H1 (cell line): Measurements from ENCODE around the gene PAX7. TPM values are rescaled to one million over a fixed set of nuclear protein-coding genes. Genes with fewer than 3 reads are reported as not detected.

Experiments used
- CTCF ChIA-PET: fragments of 300-600 bp; sonication (Branson Sonifier 250); formaldehyde crosslinking; loops from one replicate; lab custom pipeline; 2021; ENCODE audit not compliant: partially characterized antibody; lab: Charles Lee
- POLR2A ChIA-PET: fragments of 300-600 bp; sonication (Branson Sonifier 250); formaldehyde crosslinking; loops from one replicate; lab custom pipeline; 2021; ENCODE audit warnings: inconsistent platforms; ENCODE audit not compliant: partially characterized antibody; lab: Charles Lee
- DNase-seq, 2 experiments: peaks; one replicate each; pipeline versions ENCODE4 v3.0.0 to v3.0.0-alpha.2; 2010 to 2022; ENCODE audit warnings: low spot score in 2 of 2, low read depth in 1 of 2, mixed read lengths in 1 of 2
- FAIRE-seq: peaks from 2 replicates; lab custom pipeline; 2011; peaks lifted over from hg19 to GRCh38; lab: Jason Lieb, UNC
- H2AFZ ChIP-seq: 2 replicates; pipeline ENCODE4 v1.8.1; 2012; ENCODE audit warnings: low read length, inconsistent platforms
- H2AK5ac ChIP-seq: 2 replicates; pipeline ENCODE4 v1.6.1; 2013; ENCODE audit warnings: low read depth, low read length
- H2BK120ac ChIP-seq: replicated peaks from 2 replicates; pipeline ENCODE3; 2013; ENCODE audit warnings: low read depth, low read length, inconsistent platforms
- H2BK12ac ChIP-seq: 2 replicates; pipeline ENCODE4 v1.6.1; 2013; ENCODE audit warnings: low read depth, low read length
- H2BK15ac ChIP-seq: 2 replicates; pipeline ENCODE4 v1.6.1; 2013; ENCODE audit warnings: low read length
- H2BK20ac ChIP-seq: 2 replicates; pipeline ENCODE4 v1.6.1; 2013; ENCODE audit warnings: low read length
- H2BK5ac ChIP-seq: 2 replicates; pipeline ENCODE4 v1.6.1; 2013; ENCODE audit warnings: low read depth, low read length
- H3K14ac ChIP-seq: 2 replicates; pipeline ENCODE4 v1.6.1; 2013; ENCODE audit warnings: inconsistent platforms; ENCODE audit not compliant: insufficient read length
- H3K18ac ChIP-seq: 2 replicates; pipeline ENCODE4 v1.6.1; 2013; ENCODE audit warnings: low read length; ENCODE audit errors: extremely low read depth
- H3K23ac ChIP-seq: 2 replicates; pipeline ENCODE4 v1.6.1; 2013; ENCODE audit warnings: inconsistent platforms; ENCODE audit not compliant: insufficient read length
- H3K23me2 ChIP-seq: 2 replicates; pipeline ENCODE4 v1.6.1; 2013; ENCODE audit warnings: low read depth, low read length
- H3K27ac ChIP-seq: 2 replicates; pipeline ENCODE4 v1.6.1; 2011; ENCODE audit warnings: low read depth, low read length, inconsistent platforms
- H3K27me3 ChIP-seq, 4 experiments: replicated peaks in 1 of 4; 1 replicate in 1 of 4; 2 replicates in 3 of 4; pipeline versions ENCODE4 v1.6.1 to v1.8.1; 2011 to 2013; ENCODE audit warnings: low read length in 3 of 4, mild to moderate bottlenecking in 3 of 4, inconsistent platforms in 2 of 4, mixed read lengths in 2 of 4, moderate library complexity in 1 of 4; ENCODE audit not compliant: control insufficient read depth in 3 of 4, insufficient read depth in 3 of 4; ENCODE audit errors: extremely low read depth in 1 of 4
- H3K36me3 ChIP-seq, 4 experiments: 2 replicates each; pipeline versions ENCODE4 v1.6.1 to v1.8.1; 2011 to 2013; ENCODE audit warnings: mild to moderate bottlenecking in 4 of 4, low read length in 3 of 4, moderate library complexity in 2 of 4, control low read depth in 1 of 4, inconsistent platforms in 1 of 4; ENCODE audit not compliant: insufficient read depth in 4 of 4, control insufficient read depth in 2 of 4
- H3K4ac ChIP-seq: replicated peaks from 2 replicates; pipeline ENCODE3; 2013; ENCODE audit warnings: low read length, low read depth, mixed read lengths, inconsistent platforms; ENCODE audit not compliant: insufficient read length
- H3K4me1 ChIP-seq, 4 experiments: replicated peaks in 1 of 4; 1 replicate in 1 of 4; 2 replicates in 3 of 4; pipeline versions ENCODE4 v1.6.1 to v1.8.1; 2011 to 2013; ENCODE audit warnings: low read length in 3 of 4, inconsistent platforms in 2 of 4, mixed read lengths in 1 of 4; ENCODE audit not compliant: insufficient read depth in 4 of 4, control insufficient read depth in 3 of 4
- H3K4me2 ChIP-seq, 2 experiments: 2 replicates each; pipeline versions ENCODE4 v1.6.1 to v1.8.1; 2011 to 2013; ENCODE audit warnings: low read depth in 2 of 2, low read length in 2 of 2, control low read depth in 1 of 2, inconsistent platforms in 1 of 2, mild to moderate bottlenecking in 1 of 2; ENCODE audit not compliant: insufficient read depth in 1 of 2
- H3K4me3 ChIP-seq, 4 experiments: fragments of 200-600, 300-600 bp in 1 of 4; sonication (generic), shearing (Covaris generic), sonication (Bioruptor Twin) in 1 of 4; 2 replicates each; pipeline versions ENCODE4 v1.5.1 to v1.8.1; 2011 to 2016; ENCODE audit warnings: low read length in 4 of 4, low read depth in 3 of 4, control low read depth in 2 of 4, inconsistent platforms in 2 of 4, mild to moderate bottlenecking in 2 of 4, mixed read lengths in 1 of 4, moderate library complexity in 1 of 4; ENCODE audit not compliant: insufficient read depth in 2 of 4; ENCODE audit errors: extremely low read depth in 1 of 4
- H3K56ac ChIP-seq: replicated peaks from 2 replicates; pipeline ENCODE3; 2013; ENCODE audit warnings: low read depth, mild to moderate bottlenecking, mixed read lengths, low read length, inconsistent platforms; ENCODE audit not compliant: insufficient read length
- H3K79me1 ChIP-seq: 2 replicates; pipeline ENCODE4 v1.6.1; 2013; ENCODE audit warnings: low read depth, low read length, control low read depth
- H3K79me2 ChIP-seq, 2 experiments: 2 replicates each; pipeline versions ENCODE4 v1.6.1 to v1.8.1; 2012 to 2013; ENCODE audit warnings: low read length in 2 of 2, mild to moderate bottlenecking in 2 of 2, inconsistent platforms in 1 of 2; ENCODE audit not compliant: insufficient read depth in 2 of 2, control insufficient read depth in 1 of 2
- H3K9ac ChIP-seq, 4 experiments: replicated peaks in 1 of 4; 1 replicate in 1 of 4; 2 replicates in 3 of 4; pipeline versions ENCODE4 v1.6.1 to v1.8.1; 2011 to 2013; ENCODE audit warnings: low read depth in 3 of 4, low read length in 3 of 4, control low read depth in 2 of 4, mild to moderate bottlenecking in 2 of 4, moderate library complexity in 2 of 4, inconsistent platforms in 1 of 4; ENCODE audit errors: extremely low read depth in 1 of 4
- H3K9me3 ChIP-seq, 2 experiments: 2 replicates each; pipeline versions ENCODE4 v1.6.1 to v1.8.1; 2012 to 2013; ENCODE audit warnings: mild to moderate bottlenecking in 2 of 2, moderate library complexity in 2 of 2, control low read depth in 1 of 2, inconsistent platforms in 1 of 2, low read depth in 1 of 2, low read length in 1 of 2, mixed read lengths in 1 of 2; ENCODE audit not compliant: insufficient read depth in 2 of 2
- H4K20me1 ChIP-seq, 2 experiments: replicated peaks in 1 of 2; 2 replicates each; pipeline versions ENCODE3 to v1.8.1; 2011 to 2013; ENCODE audit warnings: inconsistent platforms in 2 of 2, low read length in 2 of 2, mild to moderate bottlenecking in 1 of 2; ENCODE audit not compliant: insufficient read depth in 2 of 2, control insufficient read depth in 1 of 2
- H4K5ac ChIP-seq: 2 replicates; pipeline ENCODE4 v1.6.1; 2013; ENCODE audit warnings: low read length, low read depth, mixed read lengths, inconsistent platforms; ENCODE audit not compliant: insufficient read length
- H4K8ac ChIP-seq: 2 replicates; pipeline ENCODE4 v1.8.0; 2013; ENCODE audit warnings: mild to moderate bottlenecking, moderate library complexity, low read length, inconsistent platforms; ENCODE audit not compliant: insufficient read depth; ENCODE audit errors: extremely low read depth
- H4K91ac ChIP-seq: replicated peaks from 2 replicates; pipeline ENCODE3; 2013; ENCODE audit warnings: low read length, mixed read lengths, inconsistent platforms; ENCODE audit not compliant: insufficient read length
- BRCA1 ChIP-seq: IDR thresholded peaks from 2 replicates; pipeline ENCODE4 v1.6.1; 2012; ENCODE audit warnings: low read depth, low read length, improper control_type of control experiment
- EGR1 ChIP-seq: IDR thresholded peaks from 2 replicates; pipeline ENCODE4 v1.6.1; 2011; ENCODE audit warnings: low read depth, low read length, borderline replicate concordance
- EZH2 ChIP-seq: fragments of 200-600 bp; sonication (generic); IDR thresholded peaks from 2 replicates; pipeline ENCODE4 v1.7.1; 2012; ENCODE audit warnings: low read depth, mild to moderate bottlenecking, moderate library complexity, low read length, inconsistent platforms; ENCODE audit not compliant: severe bottlenecking
- GABPA ChIP-seq: IDR thresholded peaks from 2 replicates; pipeline ENCODE4 v1.6.1; 2011; ENCODE audit warnings: mild to moderate bottlenecking, low read length, moderate library complexity, borderline replicate concordance; ENCODE audit not compliant: insufficient read depth
- KDM4A ChIP-seq: IDR thresholded peaks from one replicate; pipeline ENCODE4 v1.7.1; 2012; ENCODE audit warnings: low read depth, mild to moderate bottlenecking, moderate library complexity, low read length, inconsistent platforms; ENCODE audit not compliant: severe bottlenecking
- SIRT6 ChIP-seq: IDR thresholded peaks from one replicate; pipeline ENCODE4 v1.7.1; 2012; ENCODE audit warnings: low read length, inconsistent platforms
- SP1 ChIP-seq: IDR thresholded peaks from 2 replicates; pipeline ENCODE4 v1.6.1; 2011; ENCODE audit warnings: low read depth, low read length
- SP2 ChIP-seq: IDR thresholded peaks from 2 replicates; pipeline ENCODE4 v1.6.1; 2012; ENCODE audit warnings: mild to moderate bottlenecking, low read length, inconsistent platforms
- YY1 ChIP-seq: IDR thresholded peaks from 2 replicates; pipeline ENCODE4 v1.6.1; 2011; ENCODE audit warnings: low read depth, mild to moderate bottlenecking, low read length
- WGBS, 2 experiments: shearing (Covaris generic) in 1 of 2; methylation state at CpG; one replicate each; pipeline versions ENCODE4 v1.1.6 to v1.1.7; 2013 to 2015; ENCODE audit warnings: low lambda C conversion rate in 2 of 2, mixed read lengths in 2 of 2, inconsistent platforms in 1 of 2, low coverage in 1 of 2, missing lambda C conversion rate in 1 of 2; ENCODE audit not compliant: insufficient replicate concordance in 2 of 2, insufficient coverage in 1 of 2, insufficient read length in 1 of 2; ENCODE audit errors: extremely low coverage in 1 of 2, missing lambda C conversion rate in 1 of 2; 5-methylcytosine and 5-hydroxymethylcytosine counted together
- polyA plus RNA-seq, 7 experiments: library from polyadenylated mRNA; depleted of rRNA in 3 of 7; stranded (reverse) in 5 of 7; unstranded in 2 of 7; fragments of >200 nt in 5 of 7; fragments of 200-250 nt in 2 of 7; gene quantifications; 1 replicate in 5 of 7; 2 replicates in 1 of 7; 4 replicates in 1 of 7; pipeline versions ENCODE4 v1.2.1 to v1.2.3, GENCODE V29; 2011 to 2013; ENCODE audit warnings: missing spikeins in 2 of 7, mixed read lengths in 2 of 7
- total RNA-seq: library from RNA; stranded (reverse); fragmentation: NEBNext Ultra II Directional; extraction: Animal tissue kit (Norgen Biotek cat#: 25700); gene quantifications from 2 replicates; pipeline ENCODE4 v1.2.1, GENCODE V29; 2021
- TF ChIP-seq, protein P1 (sequence below): IDR thresholded peaks from 2 replicates; pipeline ENCODE4 v1.6.1; 2011; ENCODE audit warnings: low read length, improper control_type of control experiment
- TF ChIP-seq, protein P2 (sequence below): IDR thresholded peaks from 2 replicates; pipeline ENCODE4 v1.6.1; 2012; ENCODE audit warnings: low read length, inconsistent platforms

The PAX7 gene
- total and polyA plus RNA-seq, 2 of the 8 experiments (the other 6 are each of a cell fraction or from before 2014, with no cell fraction given) = not detected

DNA sequence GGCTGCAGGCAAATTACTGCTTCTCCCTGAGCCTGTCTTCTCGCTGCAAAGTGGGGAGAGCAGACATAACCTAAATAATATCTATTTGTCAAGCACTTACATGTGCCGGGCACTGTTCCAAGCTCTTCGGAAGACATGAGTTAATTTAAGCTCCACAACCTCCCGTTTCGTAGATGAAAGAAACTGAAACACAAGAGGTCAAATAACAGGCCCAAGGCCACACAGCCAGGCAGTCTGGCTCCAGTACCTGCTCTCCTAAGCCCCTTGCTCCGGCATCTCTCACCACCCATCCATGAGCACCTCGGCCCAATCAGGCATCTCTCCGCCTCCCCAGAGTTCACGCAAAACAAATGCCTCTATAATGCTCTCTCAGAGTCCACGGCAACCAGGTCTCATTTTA, 163.4 kb downstream of the PAX7 start:
- H2BK20ac ChIP-seq = peak overlapping the region; percentile 82; the same call in 1 of the 2 replicates
- no peak overlapping the region for H3K56ac ChIP-seq
- H3K27me3 ChIP-seq = peaks cover 0 to 4% (median 0%) of the 10 kb centered on the region in 4 experiments; a peak in 3 of 7 replicates
- H3K4me1 ChIP-seq = peaks cover 3 to 12% (median 7%) of the 10 kb centered on the region in 4 experiments; a peak in 6 of 7 replicates
- DNase-seq (no peak), FAIRE-seq (no peak)
- H4K5ac ChIP-seq = no peak overlapping the region
- no peaks in the 10 kb centered on the region for H3K79me2 ChIP-seq
- ChIA-PET CTCF (interaction anchor here (0.9 to 5.2 kb wide), 17 partner anchors 9 to 200 kb away, joined by 3 to 23 read pairs (median 4); no protein-coding TSS in a partner anchor), POLR2A (interaction anchor here (1.0 to 1.3 kb wide), 2 partner anchors 9 to 19 kb away, joined by 3 to 4 read pairs; no protein-coding TSS in a partner anchor)
- H3K18ac ChIP-seq = no peak overlapping the region
- H3K36me3 ChIP-seq = no peaks in the 10 kb centered on the region
- no peak overlapping the region for H2AK5ac ChIP-seq
- H3K23ac ChIP-seq = no peak overlapping the region
- H4K91ac ChIP-seq = no peak overlapping the region
- WGBS, 2 experiments = 80% methylated on average over 10 of the region's 10 CpGs; no CpG with 5 or more reads in 1 of the 2 experiments
- peak overlapping the region; percentile 76; the same call in 1 of the 2 replicates for H2AFZ ChIP-seq
- H3K4me3 ChIP-seq = no peak overlapping the region
- H3K23me2 ChIP-seq = no peaks in the 10 kb centered on the region
- H3K4ac ChIP-seq = no peak overlapping the region
- no peaks in the 10 kb centered on the region for H3K79me1 ChIP-seq
- no peaks in the 10 kb centered on the region for H4K20me1 ChIP-seq
- H3K9me3 ChIP-seq = no peaks in the 10 kb centered on the region
- no peak overlapping the region for H2BK12ac ChIP-seq
- no peak overlapping the region for H3K14ac ChIP-seq
- H3K27ac ChIP-seq = no peak overlapping the region
- H2BK120ac ChIP-seq = no peak overlapping the region
- no peak overlapping the region for H2BK5ac ChIP-seq
- TF ChIP-seq, protein P1, sequence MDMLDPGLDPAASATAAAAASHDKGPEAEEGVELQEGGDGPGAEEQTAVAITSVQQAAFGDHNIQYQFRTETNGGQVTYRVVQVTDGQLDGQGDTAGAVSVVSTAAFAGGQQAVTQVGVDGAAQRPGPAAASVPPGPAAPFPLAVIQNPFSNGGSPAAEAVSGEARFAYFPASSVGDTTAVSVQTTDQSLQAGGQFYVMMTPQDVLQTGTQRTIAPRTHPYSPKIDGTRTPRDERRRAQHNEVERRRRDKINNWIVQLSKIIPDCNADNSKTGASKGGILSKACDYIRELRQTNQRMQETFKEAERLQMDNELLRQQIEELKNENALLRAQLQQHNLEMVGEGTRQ = no peak
- TF ChIP-seq BRCA1 = no peak
- TF ChIP-seq EGR1 = no peak
- no peak for TF ChIP-seq SIRT6
- TF ChIP-seq, protein P2, sequence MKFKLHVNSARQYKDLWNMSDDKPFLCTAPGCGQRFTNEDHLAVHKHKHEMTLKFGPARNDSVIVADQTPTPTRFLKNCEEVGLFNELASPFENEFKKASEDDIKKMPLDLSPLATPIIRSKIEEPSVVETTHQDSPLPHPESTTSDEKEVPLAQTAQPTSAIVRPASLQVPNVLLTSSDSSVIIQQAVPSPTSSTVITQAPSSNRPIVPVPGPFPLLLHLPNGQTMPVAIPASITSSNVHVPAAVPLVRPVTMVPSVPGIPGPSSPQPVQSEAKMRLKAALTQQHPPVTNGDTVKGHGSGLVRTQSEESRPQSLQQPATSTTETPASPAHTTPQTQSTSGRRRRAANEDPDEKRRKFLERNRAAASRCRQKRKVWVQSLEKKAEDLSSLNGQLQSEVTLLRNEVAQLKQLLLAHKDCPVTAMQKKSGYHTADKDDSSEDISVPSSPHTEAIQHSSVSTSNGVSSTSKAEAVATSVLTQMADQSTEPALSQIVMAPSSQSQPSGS = no peak
- TF ChIP-seq YY1 = no peak
- TF ChIP-seq SP1 = no peak
- TF ChIP-seq SP2 = no peak
- no peak for TF ChIP-seq GABPA
- no peak for TF ChIP-seq EZH2
- TF ChIP-seq KDM4A = no peak
- no peak overlapping the region for H3K9ac ChIP-seq
- no peak overlapping the region for H4K8ac ChIP-seq
- no peak overlapping the region for H2BK15ac ChIP-seq
- no peak overlapping the region; a peak in 1 of 4 replicates for H3K4me2 ChIP-seq
